Measurements from ENCODE around the gene PTAFR.

Gene PTAFR

GRCh38 chr1:28114844-28115243 is 61.6 kb downstream of the PTAFR start:
- DNase-seq, result no peak

GRCh38 chr1:28113242-28113572 is 63.3 kb downstream of the PTAFR start:
- DNase-seq, result no peak

- no peak for DNase-seq
These were observed 63.9 kb downstream of the PTAFR start for GRCh38 chr1:28112388-28113241.

GRCh38 chr1:28111157-28111556 is 65.3 kb downstream of the PTAFR start:
- DNase-seq, result no peak

GRCh38 chr1:28110555-28110954 is 65.9 kb downstream of the PTAFR start:
- no peak for DNase-seq

GRCh38 chr1:28109639-28110038 is 66.9 kb downstream of the PTAFR start:
- DNase-seq, result no peak

- no peak for DNase-seq
These were observed 68.5 kb downstream of the PTAFR start for GRCh38 chr1:28108001-28108400.

GRCh38 chr1:28104866-28105467 is 71.5 kb downstream of the PTAFR start:
- no peak for DNase-seq

- DNase-seq, result no peak
These were observed 74.3 kb downstream of the PTAFR start for GRCh38 chr1:28102189-28102588.

GRCh38 chr1:28099050-28099769 is 77.3 kb downstream of the PTAFR start:
- no peak for DNase-seq
